Neuronal stem cell (in vitro differentiated cells): Measurements from ENCODE around the gene RAD52.

Experiments used
- DNase-seq: peaks from one replicate; pipeline ENCODE4 v3.0.0-alpha.2; 2013; ENCODE audit warnings: low spot score
- H2AFZ ChIP-seq: one replicate; pipeline ENCODE4 v1.6.1; 2013; ENCODE audit warnings: mild to moderate bottlenecking, low read length, inconsistent platforms
- H2AK5ac ChIP-seq: 2 replicates; pipeline ENCODE4 v1.6.1; 2013; ENCODE audit warnings: low read depth, mild to moderate bottlenecking, inconsistent platforms, low read length, moderate library complexity, mixed read lengths
- H2BK120ac ChIP-seq: 2 replicates; pipeline ENCODE4 v1.6.1; 2013; ENCODE audit warnings: low read depth, mild to moderate bottlenecking, inconsistent platforms, low read length, moderate library complexity, mixed read lengths
- H2BK12ac ChIP-seq: one replicate; pipeline ENCODE4 v1.6.1; 2013; ENCODE audit warnings: low read length, inconsistent platforms
- H2BK15ac ChIP-seq: 2 replicates; pipeline ENCODE4 v1.6.1; 2013; ENCODE audit warnings: mild to moderate bottlenecking, low read length, inconsistent platforms, mixed read lengths
- H2BK5ac ChIP-seq: one replicate; pipeline ENCODE4 v1.6.1; 2013; ENCODE audit warnings: inconsistent platforms, mild to moderate bottlenecking, low read length, moderate library complexity
- H3K14ac ChIP-seq: one replicate; pipeline ENCODE4 v1.6.1; 2013; ENCODE audit warnings: low read length, inconsistent platforms
- H3K18ac ChIP-seq: 2 replicates; pipeline ENCODE4 v1.6.1; 2013; ENCODE audit warnings: low read length, inconsistent platforms
- H3K23ac ChIP-seq: 2 replicates; pipeline ENCODE4 v1.6.1; 2013; ENCODE audit warnings: low read depth, mild to moderate bottlenecking, mixed read lengths, low read length, inconsistent platforms; ENCODE audit not compliant: poor library complexity
- H3K27ac ChIP-seq: replicated peaks from 3 replicates; pipeline ENCODE4 v1.5.1; 2013; ENCODE audit warnings: low read length, inconsistent platforms
- H3K27me3 ChIP-seq, 3 experiments: 2 replicates each; pipeline ENCODE4 v1.6.1; 2013; ENCODE audit warnings: low read length in 3 of 3, mild to moderate bottlenecking in 2 of 3, inconsistent platforms in 1 of 3, low read depth in 1 of 3, mixed read lengths in 1 of 3, moderate library complexity in 1 of 3; ENCODE audit not compliant: control insufficient read depth in 3 of 3, insufficient read depth in 3 of 3
- H3K36me3 ChIP-seq, 2 donors: replicated peaks in 1 of 2; 2 replicates each; pipeline ENCODE4 v1.6.1; 2013; ENCODE audit warnings: low read length in 2 of 2; ENCODE audit not compliant: control insufficient read depth in 2 of 2, insufficient read depth in 2 of 2
- H3K4ac ChIP-seq: 2 replicates; pipeline ENCODE4 v1.6.1; 2013; ENCODE audit warnings: inconsistent platforms, mild to moderate bottlenecking, low read length, moderate library complexity
- H3K4me1 ChIP-seq, 2 donors: 1 replicate in 1 of 2; 2 replicates in 1 of 2; pipeline ENCODE4 v1.6.1; 2013; ENCODE audit warnings: low read length in 2 of 2, low read depth in 1 of 2; ENCODE audit not compliant: control insufficient read depth in 2 of 2, insufficient read depth in 1 of 2
- H3K4me2 ChIP-seq: one replicate; pipeline ENCODE4 v1.6.1; 2013; ENCODE audit warnings: mild to moderate bottlenecking, low read length, inconsistent platforms; ENCODE audit not compliant: insufficient read depth, poor library complexity, severe bottlenecking
- H3K4me3 ChIP-seq, 2 donors: 2 replicates each; pipeline ENCODE4 v1.5.1; 2013; ENCODE audit warnings: low read length in 2 of 2, mild to moderate bottlenecking in 2 of 2, inconsistent platforms in 1 of 2, moderate library complexity in 1 of 2
- H3K79me1 ChIP-seq: one replicate; pipeline ENCODE4 v1.6.1; 2013; ENCODE audit warnings: low read depth, mild to moderate bottlenecking, inconsistent platforms, low read length, moderate library complexity
- H3K9ac ChIP-seq: one replicate; pipeline ENCODE4 v1.6.1; 2013; ENCODE audit warnings: mild to moderate bottlenecking, low read depth, low read length, inconsistent platforms; ENCODE audit not compliant: poor library complexity
- H3K9me3 ChIP-seq, 2 donors: replicated peaks in 1 of 2; 2 replicates each; pipeline versions ENCODE3 to v1.6.1; 2013; ENCODE audit warnings: low read length in 2 of 2, mild to moderate bottlenecking in 2 of 2, inconsistent platforms in 1 of 2, low read depth in 1 of 2, mixed read lengths in 1 of 2, moderate library complexity in 1 of 2; ENCODE audit not compliant: control insufficient read depth in 2 of 2, insufficient read depth in 1 of 2
- H4K8ac ChIP-seq: one replicate; pipeline ENCODE4 v1.6.1; 2013; ENCODE audit warnings: low read depth, mild to moderate bottlenecking, inconsistent platforms, low read length, moderate library complexity
- H4K91ac ChIP-seq: one replicate; pipeline ENCODE4 v1.6.1; 2013; ENCODE audit warnings: low read length, low read depth, mild to moderate bottlenecking, inconsistent platforms; ENCODE audit not compliant: poor library complexity
- WGBS, 2 donors: extraction: QIAGEN DNeasy Blood & Tissue Kit; methylation state at CpG; one replicate each; pipeline ENCODE4 v1.1.7; 2013; ENCODE audit warnings: missing lambda C conversion rate in 2 of 2, mixed read lengths in 1 of 2; ENCODE audit not compliant: insufficient read length in 2 of 2, insufficient replicate concordance in 1 of 2; ENCODE audit errors: extremely low coverage in 2 of 2; 5-methylcytosine and 5-hydroxymethylcytosine counted together

Gene RAD52

DNA sequence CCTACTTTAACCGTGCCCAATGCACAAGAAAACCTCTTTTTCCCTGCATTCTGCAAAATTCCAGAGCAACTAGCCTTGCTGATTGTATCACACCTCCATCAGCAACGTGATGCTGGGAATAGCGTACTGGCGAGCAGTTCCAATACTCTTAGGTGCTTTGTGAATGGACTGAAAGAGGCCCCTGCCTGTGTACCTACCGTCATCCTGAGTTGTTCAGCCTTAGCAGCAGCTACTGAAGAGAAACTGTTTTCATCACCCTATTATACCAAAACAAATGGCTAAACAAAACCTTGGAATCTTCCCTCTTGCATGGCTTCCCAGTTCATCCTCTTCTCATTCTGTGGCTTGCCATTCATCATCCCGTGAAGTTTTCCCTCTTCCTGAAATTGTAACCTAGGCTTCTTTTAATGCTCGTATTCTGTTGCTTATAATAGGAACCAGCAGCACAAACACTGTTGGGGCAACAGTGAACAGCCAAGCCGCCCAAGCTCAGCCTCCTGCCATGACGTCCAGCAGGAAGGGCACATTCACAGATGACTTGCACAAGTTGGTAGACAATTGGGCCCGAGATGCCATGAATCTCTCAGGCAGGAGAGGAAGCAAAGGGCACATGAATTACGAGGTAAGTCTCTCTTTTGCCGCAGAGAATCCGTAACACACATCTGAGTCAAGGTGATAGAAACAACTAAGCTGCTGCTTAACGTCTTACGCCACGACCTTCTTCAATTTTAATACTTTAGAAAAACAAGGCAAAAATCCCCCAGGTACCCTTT is 41.9 kb downstream of the RAD52 start:
- H2AFZ ChIP-seq: no peak overlapping the region
- H2BK120ac ChIP-seq: no peak overlapping the region
- peak overlapping the region; percentile 8 for H3K27ac ChIP-seq
- no peak overlapping the region for H4K91ac ChIP-seq
- H4K8ac ChIP-seq: no peak overlapping the region
- H3K18ac ChIP-seq: no peak overlapping the region
- H2BK12ac ChIP-seq: no peak overlapping the region
- H2BK15ac ChIP-seq: no peak overlapping the region
- peaks cover 34 to 98% of the 10 kb centered on the region in 2 donors for H3K36me3 ChIP-seq
- no peak for DNase-seq
- no CpG with 5 or more reads among the region's 16 CpGs for WGBS, 2 donors
- no peaks in the 10 kb centered on the region for H3K27me3 ChIP-seq
- H3K4me2 ChIP-seq: no peak overlapping the region
- no peak overlapping the region for H3K4ac ChIP-seq
- no peak overlapping the region for H3K9ac ChIP-seq
- H3K4me3 ChIP-seq: no peak overlapping the region
- H3K23ac ChIP-seq: no peak overlapping the region
- peaks cover 0 to 7% of the 10 kb centered on the region in 2 donors for H3K4me1 ChIP-seq
- no peak overlapping the region for H2AK5ac ChIP-seq
- no peak overlapping the region for H3K14ac ChIP-seq
- H3K79me1 ChIP-seq: no peaks in the 10 kb centered on the region
- H2BK5ac ChIP-seq: no peak overlapping the region
- no peaks in the 10 kb centered on the region for H3K9me3 ChIP-seq

DNA sequence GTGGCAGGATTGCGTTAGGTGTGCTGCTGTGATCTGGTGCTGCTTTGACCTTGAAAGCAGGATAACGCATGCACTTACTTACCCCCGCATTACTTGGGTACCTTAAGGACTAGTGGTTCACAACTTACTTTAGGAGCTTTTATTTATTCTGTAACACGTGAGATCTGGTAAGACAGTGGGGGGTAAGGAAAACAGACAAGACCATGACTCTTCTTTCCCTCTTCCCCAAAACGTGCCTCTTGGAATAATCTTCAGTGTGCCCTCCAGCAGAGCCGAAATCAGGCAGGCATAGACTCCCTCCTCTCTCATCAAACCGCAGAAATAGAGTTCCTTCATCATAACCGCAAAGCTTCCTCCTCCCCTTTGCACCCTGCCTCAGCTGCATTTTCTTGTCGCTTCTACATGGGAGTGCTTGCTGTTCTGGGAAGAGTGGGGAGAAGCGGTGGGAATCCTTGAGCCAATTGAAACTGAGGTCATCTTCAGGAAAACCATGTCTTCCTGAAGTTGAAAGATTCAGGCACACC is 43.4 kb downstream of the RAD52 start:
- Histone ChIP-seq H2AK5ac (no peak overlapping the region), H2BK15ac (no peak overlapping the region), H2BK12ac (no peak overlapping the region), H3K4ac (no peak overlapping the region), H3K9me3 (no peaks in the 10 kb centered on the region), H2BK120ac (no peak overlapping the region), H3K9ac (no peak overlapping the region), H4K8ac (no peak overlapping the region), H2BK5ac (no peak overlapping the region), H2AFZ (no peak overlapping the region), H3K18ac (no peak overlapping the region), H3K27ac (no peak overlapping the region), H3K4me2 (no peak overlapping the region), H3K36me3 (peaks cover 34 to 98% of the 10 kb centered on the region in 2 donors), H3K23ac (no peak overlapping the region), H3K4me3 (no peak overlapping the region), H3K27me3 (no peaks in the 10 kb centered on the region), H3K4me1 (peaks cover 0 to 7% of the 10 kb centered on the region in 2 donors), H3K14ac (no peak overlapping the region), H4K91ac (no peak overlapping the region), H3K79me1 (no peaks in the 10 kb centered on the region)
- WGBS, 2 donors: no CpG with 5 or more reads among the region's 10 CpGs
- no peak for DNase-seq

DNA sequence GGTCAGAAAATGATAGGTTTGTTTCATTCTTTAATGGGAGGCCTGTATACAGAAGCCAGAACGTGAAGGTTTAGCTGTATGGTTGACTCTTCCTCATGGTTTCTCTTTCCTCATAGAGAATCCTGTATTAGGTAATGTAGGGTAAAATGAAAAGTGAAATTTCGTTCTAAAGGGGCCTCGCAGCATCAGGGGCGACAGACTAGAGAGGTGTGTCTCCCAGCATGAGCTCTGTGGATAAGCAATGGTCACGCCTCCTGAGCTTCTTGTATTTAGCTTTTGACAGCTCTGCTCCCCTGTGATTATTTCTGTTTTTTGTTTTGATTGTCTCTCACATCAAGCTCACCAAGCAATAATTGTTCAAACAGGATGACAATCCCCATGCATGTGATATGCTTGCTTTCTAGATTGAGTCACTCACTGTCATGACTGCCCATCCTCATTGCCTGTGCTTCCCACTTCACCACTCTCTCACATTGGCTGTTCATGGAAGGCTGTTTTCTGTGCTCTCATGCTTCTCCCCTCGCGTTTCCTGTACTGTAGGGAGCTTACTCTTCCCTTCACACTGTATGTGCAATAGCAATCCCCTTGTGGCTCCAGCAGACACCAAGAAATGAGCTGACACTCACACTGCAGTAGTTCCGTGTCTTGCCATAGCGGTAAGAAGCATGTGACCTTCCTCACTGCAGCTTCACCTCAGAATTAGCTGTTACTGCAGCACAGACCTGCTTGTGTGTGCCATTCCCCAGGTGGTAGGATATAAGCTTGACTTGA is 44.0 kb downstream of the RAD52 start:
- no peak for DNase-seq
- peaks cover 0 to 7% of the 10 kb centered on the region in 2 donors for H3K4me1 ChIP-seq
- H3K27ac ChIP-seq: no peak overlapping the region
- no peak overlapping the region for H2AK5ac ChIP-seq
- no peak overlapping the region for H3K4me2 ChIP-seq
- H3K14ac ChIP-seq: no peak overlapping the region
- H3K36me3 ChIP-seq: peaks cover 37 to 98% of the 10 kb centered on the region in 2 donors
- H3K23ac ChIP-seq: no peak overlapping the region
- no CpG with 5 or more reads among the region's 9 CpGs for WGBS, 2 donors
- H3K4me3 ChIP-seq: no peak overlapping the region
- H3K18ac ChIP-seq: no peak overlapping the region
- no peak overlapping the region for H3K9ac ChIP-seq
- H3K9me3 ChIP-seq: no peaks in the 10 kb centered on the region
- no peak overlapping the region for H2BK5ac ChIP-seq
- no peak overlapping the region for H4K91ac ChIP-seq
- no peak overlapping the region for H4K8ac ChIP-seq
- no peak overlapping the region for H2BK12ac ChIP-seq
- no peaks in the 10 kb centered on the region for H3K79me1 ChIP-seq
- H3K27me3 ChIP-seq: no peaks in the 10 kb centered on the region
- no peak overlapping the region for H2AFZ ChIP-seq
- no peak overlapping the region for H3K4ac ChIP-seq
- no peak overlapping the region for H2BK15ac ChIP-seq
- no peak overlapping the region for H2BK120ac ChIP-seq

DNA sequence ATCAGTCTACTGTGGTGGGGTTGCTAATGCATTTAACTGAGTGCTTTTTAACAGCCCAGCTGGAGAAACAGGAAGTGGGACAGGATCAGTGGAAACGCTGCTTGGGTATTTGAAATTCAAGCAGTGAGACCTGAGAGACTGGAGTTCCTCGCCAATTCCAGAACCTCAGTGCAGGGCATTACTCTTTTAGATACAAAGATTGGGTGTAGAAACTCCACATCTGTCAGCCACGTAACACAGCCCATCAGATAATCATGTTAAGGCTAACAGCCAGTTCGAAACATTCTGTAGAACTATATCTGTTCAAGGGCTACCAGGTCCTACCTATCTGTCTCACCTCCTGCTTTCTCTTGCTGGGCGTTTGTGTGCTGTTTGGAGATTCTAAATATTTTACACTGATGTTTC is 45.5 kb downstream of the RAD52 start:
- no peak for DNase-seq
- H4K91ac ChIP-seq: no peak overlapping the region
- no peaks in the 10 kb centered on the region for H3K79me1 ChIP-seq
- H3K4me1 ChIP-seq: peaks cover 0 to 7% of the 10 kb centered on the region in 2 donors
- H4K8ac ChIP-seq: no peak overlapping the region
- H3K18ac ChIP-seq: no peak overlapping the region
- no peak overlapping the region for H3K14ac ChIP-seq
- no peak overlapping the region for H3K23ac ChIP-seq
- H3K9ac ChIP-seq: no peak overlapping the region
- H3K36me3 ChIP-seq: peaks cover 38 to 98% of the 10 kb centered on the region in 2 donors
- H2BK15ac ChIP-seq: no peak overlapping the region
- WGBS, 2 donors: no CpG with 5 or more reads among the region's 5 CpGs
- H3K4ac ChIP-seq: no peak overlapping the region
- H2BK5ac ChIP-seq: no peak overlapping the region
- no peak overlapping the region for H2BK12ac ChIP-seq
- no peak overlapping the region for H3K4me2 ChIP-seq
- no peaks in the 10 kb centered on the region for H3K9me3 ChIP-seq
- H3K4me3 ChIP-seq: no peak overlapping the region
- H3K27me3 ChIP-seq: no peaks in the 10 kb centered on the region
- no peak overlapping the region for H2AFZ ChIP-seq
- no peak overlapping the region for H3K27ac ChIP-seq
- H2BK120ac ChIP-seq: no peak overlapping the region
- no peak overlapping the region for H2AK5ac ChIP-seq
